Calu3 (cell line): ENCODE data around the gene AKAP9. TPM values are rescaled to one million over a fixed set of nuclear protein-coding genes. Genes with fewer than 3 reads are reported as not detected.

ENCODE experiments used
- BruUV-seq: library from RNA; stranded (reverse); fragments of 400-500 nt; replicated peaks from 2 replicates; lab custom pipeline; 2021; lab: Mats Ljungman, UMichigan
- CTCF ChIA-PET: fragments of 300-600 bp; sonication (Branson Sonifier 250); formaldehyde crosslinking; loops from one replicate; lab custom pipeline; 2022; ENCODE audit warnings: antibody characterized with exemption; lab: Charles Lee
- DNase-seq: peaks from one replicate; pipeline ENCODE4 v3.0.0; 2022
- H3K27ac Mint-ChIP-seq: one replicate; pipeline ENCODE4 v1.8.0; 2022; ENCODE audit warnings: mixed read lengths; ENCODE audit not compliant: unreplicated experiment
- H3K27me3 Mint-ChIP-seq: one replicate; pipeline ENCODE4 v1.8.0; 2022; ENCODE audit warnings: mixed read lengths; ENCODE audit not compliant: unreplicated experiment
- H3K36me3 Mint-ChIP-seq: one replicate; pipeline ENCODE4 v1.8.0; 2022; ENCODE audit warnings: mild to moderate bottlenecking, moderate library complexity, mixed read lengths; ENCODE audit not compliant: insufficient read depth, unreplicated experiment
- H3K4me1 Mint-ChIP-seq: one replicate; pipeline ENCODE4 v1.8.0; 2022; ENCODE audit warnings: mild to moderate bottlenecking, low read depth, mixed read lengths; ENCODE audit not compliant: unreplicated experiment
- H3K4me3 Mint-ChIP-seq: one replicate; pipeline ENCODE4 v1.8.0; 2022; ENCODE audit warnings: mild to moderate bottlenecking, low read depth, moderate library complexity, mixed read lengths; ENCODE audit not compliant: unreplicated experiment
- H3K9me3 Mint-ChIP-seq: one replicate; pipeline ENCODE4 v1.8.0; 2022; ENCODE audit warnings: low read depth, mixed read lengths; ENCODE audit not compliant: unreplicated experiment
- CTCF ChIP-seq: fragments of 200-600 bp; IDR thresholded peaks from one replicate; pipeline ENCODE4 v1.8.0; 2022; ENCODE audit warnings: antibody characterized with exemption; ENCODE audit not compliant: unreplicated experiment
- intact Hi-C: fragments of 100-400 bp; cut with micrococcal nuclease; formaldehyde crosslinking; loops from one replicate; pipeline ENCODE4 v1.10.0; 2022; ENCODE audit not compliant: unreplicated experiment
- total RNA-seq: library from RNA; stranded (reverse); gene quantifications from 2 replicates; pipeline ENCODE4 v1.2.3, GENCODE V29; 2022

The AKAP9 gene
- total RNA-seq, 1 experiment from 2014 or later, result 33.4 TPM

- Mint-ChIP-seq H3K4me3 (no peak overlapping the region), H3K27me3 (no peaks in the 10 kb centered on the region), H3K9me3 (no peaks in the 10 kb centered on the region), H3K27ac (no peak overlapping the region), H3K36me3 (no peaks in the 10 kb centered on the region), H3K4me1 (no peaks in the 10 kb centered on the region)
- BruUV-seq, result no TSS peak
- no peak for DNase-seq
- no peak for TF ChIP-seq CTCF
- CTCF ChIA-PET, result no interaction called here
- intact Hi-C loops, result no loop called here
These were observed 24.6 kb upstream of the AKAP9 start for GRCh38 chr7:91916051-91916440.

GRCh38 chr7:91918356-91918755 is 22.3 kb upstream of the AKAP9 start:
- H3K4me3 Mint-ChIP-seq, result no peak overlapping the region
- no peak for TF ChIP-seq CTCF
- intact Hi-C loops, result no loop called here
- BruUV-seq, result no TSS peak
- CTCF ChIA-PET, result no interaction called here
- no peaks in the 10 kb centered on the region for H3K27me3 Mint-ChIP-seq
- H3K9me3 Mint-ChIP-seq, result no peaks in the 10 kb centered on the region
- no peak for DNase-seq
- H3K27ac Mint-ChIP-seq, result no peak overlapping the region
- no peaks in the 10 kb centered on the region for H3K4me1 Mint-ChIP-seq
- no peaks in the 10 kb centered on the region for H3K36me3 Mint-ChIP-seq

- Mint-ChIP-seq H3K4me3 (no peak overlapping the region), H3K27ac (no peak overlapping the region), H3K27me3 (no peaks in the 10 kb centered on the region), H3K4me1 (no peaks in the 10 kb centered on the region), H3K36me3 (no peaks in the 10 kb centered on the region), H3K9me3 (no peaks in the 10 kb centered on the region)
- CTCF ChIA-PET, result no interaction called here
- BruUV-seq, result no TSS peak
- intact Hi-C loops, result no loop called here
- no peak for TF ChIP-seq CTCF
- no peak for DNase-seq
These were observed 17.8 kb upstream of the AKAP9 start for GRCh38 chr7:91922857-91923256.

GRCh38 chr7:91927912-91928311 is 12.8 kb upstream of the AKAP9 start:
- BruUV-seq, result no TSS peak
- CTCF ChIA-PET, result no interaction called here

More at GRCh38 chr7:91927912-91928311, 12.8 kb upstream of the AKAP9 start:
- Mint-ChIP-seq H3K27me3 (no peaks in the 10 kb centered on the region), H3K4me3 (no peak overlapping the region), H3K9me3 (no peaks in the 10 kb centered on the region), H3K36me3 (no peaks in the 10 kb centered on the region), H3K4me1 (no peaks in the 10 kb centered on the region), H3K27ac (no peak overlapping the region)
- intact Hi-C loops, result no loop called here
- no peak for TF ChIP-seq CTCF
- no peak for DNase-seq
